Right ventricle myocardium inferior (tissue), 1 donor: ENCODE data around the gene EMC9. TPM values are rescaled to one million over a fixed set of nuclear protein-coding genes. Genes with fewer than 3 reads are reported as not detected.
A peak's percentile ranks its signal among the peaks of the same experiment; 100 is the strongest.

Experiments
- ATAC-seq: fragments of 200-7000 bp; cut with Tn5 transposase; one replicate; pipeline ENCODE4 v1.9.1; 2020; ENCODE audit warnings: mild to moderate bottlenecking, moderate library complexity
- DNase-seq: peaks from one replicate; pipeline ENCODE4 v3.0.0; 2021; ENCODE audit errors: missing footprints
- intact Hi-C: fragments of 100-400 bp; cut with DNase I; formaldehyde crosslinking; loops from one replicate; pipeline ENCODE4 v1.11.0; 2022
- microRNA-seq: library from miRNA; unstranded; fragments of <30 nt; microRNA quantifications from one replicate; pipeline ENCODE4 v1.2.0, GENCODE V29; 2020
- total RNA-seq: library from RNA; stranded (reverse); fragmentation: NEBNext Ultra II Directional; extraction: Animal tissue kit (Norgen Biotek cat#: 25700); gene quantifications from one replicate; pipeline ENCODE4 v1.2.1, GENCODE V29; 2021
- donor health status: DM: no; HTN: yes; CAD: no; lungs with severe emphysema.

The EMC9 gene
- total RNA-seq, 1 donor from 2014 or later = 14.6 TPM

- DNase-seq (no peak), ATAC-seq (no peak)
- intact Hi-C loops = no loop called here
These were observed 41.0 kb downstream of the EMC9 start for GRCh38 chr14:24100197-24100981.

GRCh38 chr14:24098927-24099813 lies 42.2 kb downstream of the EMC9 start:
- intact Hi-C loops = no loop called here
- no peak for DNase-seq
- no peak for ATAC-seq

- ATAC-seq (no peak), DNase-seq (no peak)
- intact Hi-C loops = no loop called here
These were observed 43.0 kb downstream of the EMC9 start for GRCh38 chr14:24098229-24098926.

GRCh38 chr14:24096545-24097181 lies 44.7 kb downstream of the EMC9 start:
- no peak for DNase-seq
- ATAC-seq = no peak
- intact Hi-C loops = no loop called here

- ATAC-seq (peak; percentile 13), DNase-seq (peak; percentile 81)
- intact Hi-C loops = no loop called here
These were observed 45.9 kb downstream of the EMC9 start for GRCh38 chr14:24095271-24096068.

GRCh38 chr14:24094841-24095270 lies 46.5 kb downstream of the EMC9 start:
- DNase-seq = no peak
- ATAC-seq = no peak
- intact Hi-C loops = no loop called here

- DNase-seq = peak; percentile 96
- peak; percentile 94 for ATAC-seq
- intact Hi-C loops = loop anchor here (2.0 kb wide), 1 partner anchor 15 kb away; no protein-coding TSS in a partner anchor
These were observed 47.2 kb downstream of the EMC9 start, which contains the start of gene PCK2 for GRCh38 chr14:24093901-24094840. TSS of gene PCK2 (plus strand) at chr14:24094311. CDS start at chr14:24094406, 95 bp downstream.

- no peak for DNase-seq
- intact Hi-C loops = loop anchor here (2.0 kb wide), 1 partner anchor 15 kb away; no protein-coding TSS in a partner anchor
These were observed 48.0 kb downstream of the EMC9 start for GRCh38 chr14:24093207-24093900.

GRCh38 chr14:24092505-24093206 lies 48.7 kb downstream of the EMC9 start:
- intact Hi-C loops = loop anchor here (2.0 kb wide), 1 partner anchor 16 kb away; no protein-coding TSS in a partner anchor
- DNase-seq = no peak
- no peak for ATAC-seq

More at GRCh38 chr14:24093207-24093900, 48.0 kb downstream of the EMC9 start:
- ATAC-seq = no peak

GRCh38 chr14:24092110-24092504 lies 49.3 kb downstream of the EMC9 start:
- ATAC-seq (no peak), DNase-seq (no peak)
- intact Hi-C loops = loop anchor here (2.0 kb wide), 1 partner anchor 17 kb away; no protein-coding TSS in a partner anchor

GRCh38 chr14:24089890-24090289 lies 51.5 kb downstream of the EMC9 start:
- intact Hi-C loops = loop anchor here (1.0 to 2.0 kb wide), 2 partner anchors 31 to 76 kb away; no protein-coding TSS in a partner anchor
- no peak for ATAC-seq
- no peak for DNase-seq

Small RNAs within 50 kb of the gene (microRNA-seq; reads per million reads assigned to microRNA genes)
- gene MIR7703 = not detected

Other genes starting within 250 kb of the EMC9 start
- gene DHRS4, start 187.8 kb downstream of the EMC9 start, total RNA-seq = 29.7 TPM
- gene DHRS4L2, start 152.7 kb downstream of the EMC9 start, total RNA-seq = 16.3 TPM
- 0.08 TPM for gene CARMIL3, start 89.6 kb downstream of the EMC9 start, total RNA-seq
- gene CPNE6, start 70.0 kb downstream of the EMC9 start, total RNA-seq = not detected
- 4.3 TPM for gene PCK2, start 47.3 kb downstream of the EMC9 start, total RNA-seq
- gene DCAF11, start 26.8 kb downstream of the EMC9 start, total RNA-seq = 84.7 TPM
- gene NRL, start 26.6 kb downstream of the EMC9 start, total RNA-seq = 1.8 TPM
- 129 TPM for gene FITM1, start 10.9 kb downstream of the EMC9 start, total RNA-seq
- 140 TPM for gene PSME1, start 5.4 kb downstream of the EMC9 start, total RNA-seq
- 109 TPM for gene PSME2, start 5.0 kb upstream of the EMC9 start, total RNA-seq
- gene RNF31, start 5.9 kb upstream of the EMC9 start, total RNA-seq = 33.4 TPM
- 30.5 TPM for gene IRF9, start 19.7 kb upstream of the EMC9 start, total RNA-seq
- 2.4 TPM for gene REC8, start 30.5 kb upstream of the EMC9 start, total RNA-seq
- gene IPO4, start 47.2 kb upstream of the EMC9 start, total RNA-seq = 10.5 TPM
- gene TM9SF1, start 53.9 kb upstream of the EMC9 start, total RNA-seq = 23.2 TPM
- 0.43 TPM for gene TSSK4, start 64.1 kb upstream of the EMC9 start, total RNA-seq
- gene CHMP4A, start 71.9 kb upstream of the EMC9 start, total RNA-seq = 28.5 TPM
- gene MDP1, start 74.5 kb upstream of the EMC9 start, total RNA-seq = 17.0 TPM
- gene NEDD8, start 90.8 kb upstream of the EMC9 start, total RNA-seq = 218 TPM
- gene GMPR2, start 91.3 kb upstream of the EMC9 start, total RNA-seq = 29.1 TPM
- gene TINF2, start 101.0 kb upstream of the EMC9 start, total RNA-seq = 33.0 TPM
- 1.1 TPM for gene TGM1, start 121.6 kb upstream of the EMC9 start, total RNA-seq
- gene RABGGTA, start 130.0 kb upstream of the EMC9 start, total RNA-seq = 21.5 TPM
- gene DHRS1, start 158.2 kb upstream of the EMC9 start, total RNA-seq = 8.3 TPM
- gene NOP9, start 158.3 kb upstream of the EMC9 start, total RNA-seq = 23.0 TPM
- gene CIDEB, start 166.4 kb upstream of the EMC9 start, total RNA-seq = 4.3 TPM
- 0.57 TPM for gene LTB4R2, start 168.5 kb upstream of the EMC9 start, total RNA-seq
- 2.1 TPM for gene LTB4R, start 169.9 kb upstream of the EMC9 start, total RNA-seq
- gene ADCY4, start 193.5 kb upstream of the EMC9 start, total RNA-seq = 27.3 TPM
- 4.2 TPM for gene RIPK3, start 198.4 kb upstream of the EMC9 start, total RNA-seq
- 28.4 TPM for gene NFATC4, start 226.6 kb upstream of the EMC9 start, total RNA-seq